ENCODE measurements around the gene C2CD2L. TPM values are rescaled to one million over a fixed set of nuclear protein-coding genes. Genes with fewer than 3 reads are reported as not detected.

The C2CD2L gene
- total and polyA plus RNA-seq, 2 of the 13 experiments (the other 11 are each of a cell fraction or from before 2014, with no cell fraction given): 3.7 to 5.5 TPM

GRCh38 chr11:119067371-119068222 lies 39.5 kb upstream of the C2CD2L start, which contains the start of gene VPS11 (continued):
- TF ChIP-seq ZNF414 (CRISPR knock-in tag; IDR thresholded peaks at IDR 0.05) (no peak), ZNF800 (CRISPR knock-in tag; IDR thresholded peaks at IDR 0.05) (no peak), NBN (conservative IDR thresholded peaks at IDR 0.05) (no peak), HDAC2 (CRISPR knock-in tag; IDR thresholded peaks at IDR 0.05) (peak; percentile 77), PLRG1 (conservative IDR thresholded peaks at IDR 0.05) (no peak), SNAPC4 (CRISPR knock-in tag; IDR thresholded peaks at IDR 0.05) (no peak), ZNF619 (CRISPR knock-in tag; IDR thresholded peaks at IDR 0.05) (peak; percentile 79; the same call in 1 of the 2 replicates), CREB3 (CRISPR knock-in tag; IDR thresholded peaks at IDR 0.05) (no peak), ZNF431 (CRISPR knock-in tag; IDR thresholded peaks at IDR 0.05; ENCODE audit: borderline replicate concordance, low read depth) (no peak), HOXA7 (CRISPR knock-in tag; IDR thresholded peaks at IDR 0.05) (no peak), ZNF737 (CRISPR knock-in tag; IDR thresholded peaks at IDR 0.05; ENCODE audit: borderline replicate concordance) (no peak), ZBTB2 (CRISPR knock-in tag; IDR thresholded peaks at IDR 0.05; ENCODE audit: low read depth) (no peak), SMAD9 (CRISPR knock-in tag; IDR thresholded peaks at IDR 0.05) (no peak), ZFP82 (CRISPR knock-in tag; IDR thresholded peaks at IDR 0.05; ENCODE audit: borderline replicate concordance) (no peak), U2AF1 (optimal IDR thresholded peaks at IDR 0.05; ENCODE audit: low read depth, low read length) (no peak), TOPORS (CRISPR knock-in tag; IDR thresholded peaks at IDR 0.05) (0 out of 2 replicates have a peak, but pooled peaks have one; percentile 36), PHF21A (CRISPR knock-in tag; IDR thresholded peaks at IDR 0.05) (peak; percentile 84), RAD51 (IDR thresholded peaks at IDR 0.05; ENCODE audit: borderline replicate concordance) (peak; percentile 98), NFATC3 (CRISPR knock-in tag; IDR thresholded peaks at IDR 0.05) (no peak), TAF15 (IDR thresholded peaks at IDR 0.05; ENCODE audit: low read depth, low read length, poor library complexity, severe bottlenecking) (no peak)

Measured in HepG2 (cell line).